ENCODE data around the gene ATP5MK.
A peak's percentile ranks its signal among the peaks of the same experiment; 100 is the strongest.
"Not testable (repeated sequence)": the region's sequence is repeated elsewhere in the genome, so short reads cannot be mapped to it uniquely, and the experiment has no call there.

Gene ATP5MK

GRCh38 chr10:103396067-103396788 lies at the start of gene ATP5MK, which contains the start of gene PDCD11:
Gene ATP5MK, minus strand, starts transcription at chr10:103396475. Its CDS starts 4,018 bp downstream, at chr10:103392457.
Gene PDCD11, plus strand, starts transcription at chr10:103396626. Its CDS starts 1,801 bp downstream, at chr10:103398427.
- DNase-seq (ENCODE audit: low spot score): peak; percentile 96

GRCh38 chr10:103445366-103445765 lies 49.1 kb upstream of the ATP5MK start:
- no peak for DNase-seq (ENCODE audit: low spot score)

GRCh38 chr10:103444478-103444877 lies 48.2 kb upstream of the ATP5MK start:
- no peak for DNase-seq (ENCODE audit: low spot score)

GRCh38 chr10:103443475-103444185 lies 47.4 kb upstream of the ATP5MK start:
- no peak for DNase-seq (ENCODE audit: low spot score)

GRCh38 chr10:103442031-103442461 lies 45.8 kb upstream of the ATP5MK start:
- no peak for DNase-seq (ENCODE audit: low spot score)

GRCh38 chr10:103441611-103442010 lies 45.3 kb upstream of the ATP5MK start:
- DNase-seq (ENCODE audit: low spot score): no peak

GRCh38 chr10:103441206-103441605 lies 44.9 kb upstream of the ATP5MK start:
- no peak for DNase-seq (ENCODE audit: low spot score)

GRCh38 chr10:103440416-103440815 lies 44.1 kb upstream of the ATP5MK start:
- no peak for DNase-seq (ENCODE audit: low spot score)

- DNase-seq (ENCODE audit: low spot score): no peak
These were observed 43.5 kb upstream of the ATP5MK start for GRCh38 chr10:103439776-103440175.

- no peak for DNase-seq (ENCODE audit: low spot score)
These were observed 37.6 kb upstream of the ATP5MK start for GRCh38 chr10:103433858-103434257.

GRCh38 chr10:103431902-103432301 lies 35.6 kb upstream of the ATP5MK start:
- DNase-seq (ENCODE audit: low spot score): no peak

GRCh38 chr10:103429647-103430046 lies 33.4 kb upstream of the ATP5MK start:
- no peak for DNase-seq (ENCODE audit: low spot score)

- DNase-seq (ENCODE audit: low spot score): no peak
These were observed 32.8 kb upstream of the ATP5MK start for GRCh38 chr10:103428989-103429643.

- no peak for DNase-seq (ENCODE audit: low spot score)
These were observed 31.6 kb upstream of the ATP5MK start for GRCh38 chr10:103427866-103428265.

- no peak for DNase-seq (ENCODE audit: low spot score)
These were observed 27.5 kb upstream of the ATP5MK start for GRCh38 chr10:103423748-103424147.

- no peak for DNase-seq (ENCODE audit: low spot score)
These were observed 22.8 kb upstream of the ATP5MK start for GRCh38 chr10:103419101-103419500.

- DNase-seq (ENCODE audit: low spot score): no peak
These were observed 21.3 kb upstream of the ATP5MK start for GRCh38 chr10:103417601-103418000.

- not testable (repeated sequence) for DNase-seq (ENCODE audit: low spot score)
These were observed 20.8 kb upstream of the ATP5MK start for GRCh38 chr10:103417148-103417469.

GRCh38 chr10:103416436-103417147 lies 20.3 kb upstream of the ATP5MK start:
- no peak for DNase-seq (ENCODE audit: low spot score)

GRCh38 chr10:103415581-103415980 lies 19.3 kb upstream of the ATP5MK start:
- no peak for DNase-seq (ENCODE audit: low spot score)

- no peak for DNase-seq (ENCODE audit: low spot score)
These were observed 17.3 kb upstream of the ATP5MK start for GRCh38 chr10:103413564-103413963.

GRCh38 chr10:103397191-103397825 lies 1.0 kb upstream of the ATP5MK start:
- DNase-seq (ENCODE audit: low spot score): no peak

Data from ecto neural progenitor cell (in vitro differentiated cells).